Activated B cell treated with CpG ODN at 0.5 μM for 24 hours (primary cell): ENCODE data around the gene ZHX3. TPM values are rescaled to one million over a fixed set of nuclear protein-coding genes. Genes with fewer than 3 reads are reported as not detected.

Experiments used
- ATAC-seq: fragments of 200-7000 bp; cut with Tn5 transposase; one replicate; pipeline ENCODE4 v1.10.0; 2021; ENCODE audit warnings: low read depth, mild to moderate bottlenecking, moderate library complexity
- CTCF ChIA-PET: fragments of 350-600 bp; sonication (Branson Sonifier 250); formaldehyde crosslinking; loops from one replicate; lab custom pipeline; 2021; ENCODE audit warnings: antibody characterized with exemption; lab: Charles Lee
- POLR2A ChIA-PET: fragments of 350-600 bp; sonication (Branson Sonifier 250); formaldehyde crosslinking; loops from one replicate; lab custom pipeline; 2021; ENCODE audit warnings: antibody characterized with exemption; lab: Charles Lee
- DNase-seq: peaks from one replicate; pipeline ENCODE4 v3.0.0; 2022
- H3K27ac Mint-ChIP-seq: one replicate; pipeline ENCODE4 v1.8.0; 2020; ENCODE audit warnings: mixed read lengths
- H3K27me3 Mint-ChIP-seq: one replicate; pipeline ENCODE4 v1.8.0; 2021; ENCODE audit warnings: mixed read lengths
- H3K36me3 Mint-ChIP-seq: one replicate; pipeline ENCODE4 v1.8.0; 2021; ENCODE audit warnings: low read depth, mixed read lengths
- H3K4me1 Mint-ChIP-seq: one replicate; pipeline ENCODE4 v1.8.0; 2021; ENCODE audit warnings: mixed read lengths
- H3K4me3 Mint-ChIP-seq: one replicate; pipeline ENCODE4 v1.8.0; 2020; ENCODE audit warnings: mild to moderate bottlenecking, mixed read lengths
- H3K9me3 Mint-ChIP-seq: one replicate; pipeline ENCODE4 v1.8.0; 2020; ENCODE audit warnings: mixed read lengths
- intact Hi-C: fragments of 100-400 bp; cut with micrococcal nuclease; formaldehyde crosslinking; loops from one replicate; pipeline ENCODE4 v1.15.1; 2024
- total RNA-seq: library from RNA; stranded (reverse); gene quantifications from 2 replicates; pipeline ENCODE4 v1.2.3, GENCODE V29; 2022
- TF ChIP-seq, protein P1 (sequence below): fragments of 200-600 bp; IDR thresholded peaks from one replicate; pipeline ENCODE4 v1.8.0; 2022; ENCODE audit warnings: antibody characterized with exemption, mild to moderate bottlenecking

The ZHX3 gene
- total RNA-seq, 1 donor from 2014 or later: 21.2 TPM

GRCh38 chr20:41169162-41169690 is 148.3 kb downstream of the ZHX3 start:
- H3K4me3 Mint-ChIP-seq: no peak overlapping the region
- CTCF ChIA-PET: interaction anchor here (1.4 to 9.7 kb wide), 2 partner anchors 34 to 171 kb away, joined by 5 to 161 read pairs; partner anchors contain the start of gene LPIN3
- POLR2A ChIA-PET: no interaction called here
- intact Hi-C loops: no loop called here
- H3K36me3 Mint-ChIP-seq: peaks cover 84% of the 10 kb centered on the region
- H3K27me3 Mint-ChIP-seq: no peaks in the 10 kb centered on the region
- peaks cover 10% of the 10 kb centered on the region for H3K4me1 Mint-ChIP-seq
- no peaks in the 10 kb centered on the region for H3K9me3 Mint-ChIP-seq
- H3K27ac Mint-ChIP-seq: no peak overlapping the region
- TF ChIP-seq, protein P1, sequence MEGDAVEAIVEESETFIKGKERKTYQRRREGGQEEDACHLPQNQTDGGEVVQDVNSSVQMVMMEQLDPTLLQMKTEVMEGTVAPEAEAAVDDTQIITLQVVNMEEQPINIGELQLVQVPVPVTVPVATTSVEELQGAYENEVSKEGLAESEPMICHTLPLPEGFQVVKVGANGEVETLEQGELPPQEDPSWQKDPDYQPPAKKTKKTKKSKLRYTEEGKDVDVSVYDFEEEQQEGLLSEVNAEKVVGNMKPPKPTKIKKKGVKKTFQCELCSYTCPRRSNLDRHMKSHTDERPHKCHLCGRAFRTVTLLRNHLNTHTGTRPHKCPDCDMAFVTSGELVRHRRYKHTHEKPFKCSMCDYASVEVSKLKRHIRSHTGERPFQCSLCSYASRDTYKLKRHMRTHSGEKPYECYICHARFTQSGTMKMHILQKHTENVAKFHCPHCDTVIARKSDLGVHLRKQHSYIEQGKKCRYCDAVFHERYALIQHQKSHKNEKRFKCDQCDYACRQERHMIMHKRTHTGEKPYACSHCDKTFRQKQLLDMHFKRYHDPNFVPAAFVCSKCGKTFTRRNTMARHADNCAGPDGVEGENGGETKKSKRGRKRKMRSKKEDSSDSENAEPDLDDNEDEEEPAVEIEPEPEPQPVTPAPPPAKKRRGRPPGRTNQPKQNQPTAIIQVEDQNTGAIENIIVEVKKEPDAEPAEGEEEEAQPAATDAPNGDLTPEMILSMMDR: no peak
- ATAC-seq (no peak), DNase-seq (no peak)

GRCh38 chr20:41168281-41169161 is 149.0 kb downstream of the ZHX3 start:
- H3K4me1 Mint-ChIP-seq: peaks cover 10% of the 10 kb centered on the region
- ChIA-PET CTCF (interaction anchor here (1.4 to 9.7 kb wide), 2 partner anchors 33 to 172 kb away, joined by 5 to 161 read pairs; partner anchors contain the start of gene LPIN3), POLR2A (interaction anchor here (0.9 kb wide), 1 partner anchor 9 kb away, joined by 3 read pairs; no protein-coding TSS in a partner anchor)
- intact Hi-C loops: no loop called here
- DNase-seq (no peak), ATAC-seq (no peak)
- no peak overlapping the region for H3K4me3 Mint-ChIP-seq
- no peaks in the 10 kb centered on the region for H3K9me3 Mint-ChIP-seq
- TF ChIP-seq, protein P1: no peak
- peaks cover 84% of the 10 kb centered on the region for H3K36me3 Mint-ChIP-seq
- H3K27me3 Mint-ChIP-seq: no peaks in the 10 kb centered on the region
- no peak overlapping the region for H3K27ac Mint-ChIP-seq

GRCh38 chr20:41167481-41168253 is 149.9 kb downstream of the ZHX3 start:
- H3K27ac Mint-ChIP-seq: no peak overlapping the region
- ChIA-PET POLR2A (interaction anchor here (0.5 to 0.9 kb wide), 2 partner anchors 8 to 124 kb away, joined by 3 to 4 read pairs; no protein-coding TSS in a partner anchor), CTCF (interaction anchor here (9.7 kb wide), 1 partner anchor 173 kb away, joined by 161 read pairs; the partner anchor contains the start of gene LPIN3)
- TF ChIP-seq, protein P1: no peak
- peaks cover 11% of the 10 kb centered on the region for H3K4me1 Mint-ChIP-seq
- no peak overlapping the region for H3K4me3 Mint-ChIP-seq
- no peaks in the 10 kb centered on the region for H3K9me3 Mint-ChIP-seq
- intact Hi-C loops: no loop called here
- peaks cover 84% of the 10 kb centered on the region for H3K36me3 Mint-ChIP-seq
- ATAC-seq (peak; percentile 25), DNase-seq (no peak)
- H3K27me3 Mint-ChIP-seq: no peaks in the 10 kb centered on the region

DNA sequence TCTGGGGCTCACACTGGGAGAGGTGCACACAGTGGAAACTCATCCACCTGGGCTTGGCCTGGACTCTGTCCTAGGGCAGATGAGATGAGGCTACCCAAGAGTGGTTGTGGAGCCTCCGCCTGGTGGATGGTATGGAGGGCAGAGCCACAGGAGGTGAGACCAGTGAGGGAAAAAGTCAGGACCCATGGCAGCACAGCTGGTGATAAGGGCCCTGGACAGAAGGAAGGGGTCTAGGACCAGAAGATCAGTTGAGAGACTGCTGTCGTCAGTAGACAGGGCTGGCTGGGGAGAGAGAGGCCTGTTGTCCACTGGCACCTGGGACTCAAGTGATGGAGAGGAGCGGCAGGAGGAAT is 150.4 kb downstream of the ZHX3 start:
- peaks cover 86% of the 10 kb centered on the region for H3K36me3 Mint-ChIP-seq
- ATAC-seq: no peak

More for the DNA sequence above, 150.4 kb downstream of the ZHX3 start:
- intact Hi-C loops: no loop called here
- POLR2A ChIA-PET: no interaction called here
- Mint-ChIP-seq H3K27ac (no peak overlapping the region), H3K27me3 (no peaks in the 10 kb centered on the region), H3K4me1 (peaks cover 12% of the 10 kb centered on the region), H3K4me3 (no peak overlapping the region), H3K9me3 (no peaks in the 10 kb centered on the region)
- DNase-seq: no peak
- CTCF ChIA-PET: interaction anchor here (9.7 kb wide), 1 partner anchor 173 kb away, joined by 161 read pairs; the partner anchor contains the start of gene LPIN3
- TF ChIP-seq, protein P1: no peak
